Measurements from ENCODE around the gene PARD3. TPM values are rescaled to one million over a fixed set of nuclear protein-coding genes. Genes with fewer than 3 reads are reported as not detected.
"Not testable (repeated sequence)": the region's sequence is repeated elsewhere in the genome, so short reads cannot be mapped to it uniquely, and the experiment has no call there.

The PARD3 gene
- total RNA-seq, 2 donors from 2014 or later = 41.7 to 48.8 TPM

- Histone ChIP-seq H3K27ac (no peak overlapping the region), H3K27me3 (no peaks in the 10 kb centered on the region), H3K36me3 (no peaks in the 10 kb centered on the region), H3K4me1 (no peaks in the 10 kb centered on the region), H3K9ac (ENCODE audit: low read depth in 2 of 2, low read length in 2 of 2) (no peak overlapping the region), H3K9me3 (no peaks in the 10 kb centered on the region), H3K4me3 (no peak overlapping the region)
- DNase-seq = no peak
- intact Hi-C loops (cut with DNase I) = no loop called here
- TF ChIP-seq CTCF (IDR thresholded peaks at IDR 0.05) = no peak
These were observed 541.8 kb downstream of the PARD3 start for GRCh38 chr10:34273340-34273739.

- Histone ChIP-seq H3K4me1 (no peaks in the 10 kb centered on the region), H3K36me3 (no peaks in the 10 kb centered on the region), H3K4me3 (no peak overlapping the region), H3K9ac (ENCODE audit: low read depth in 2 of 2, low read length in 2 of 2) (no peak overlapping the region), H3K9me3 (no peaks in the 10 kb centered on the region), H3K27me3 (no peaks in the 10 kb centered on the region), H3K27ac (no peak overlapping the region)
- no peak for DNase-seq
- TF ChIP-seq CTCF (IDR thresholded peaks at IDR 0.05) = no peak
- intact Hi-C loops (cut with DNase I) = no loop called here
These were observed 542.8 kb downstream of the PARD3 start for GRCh38 chr10:34272316-34272715.

- H3K4me1 ChIP-seq; H3K27ac ChIP-seq; H3K9ac ChIP-seq (ENCODE audit: low read depth in 2 of 2, low read length in 2 of 2); DNase-seq; H3K9me3 ChIP-seq; H3K4me3 ChIP-seq; H3K36me3 ChIP-seq; H3K27me3 ChIP-seq; intact Hi-C loops (cut with DNase I): not testable (repeated sequence)
These were observed 546.7 kb downstream of the PARD3 start for GRCh38 chr10:34268410-34268809.

GRCh38 chr10:34262985-34263384, 552.1 kb downstream of the PARD3 start:
- TF ChIP-seq CTCF (IDR thresholded peaks at IDR 0.05) = no peak
- H3K27me3 ChIP-seq = no peaks in the 10 kb centered on the region
- intact Hi-C loops (cut with DNase I) = no loop called here
- DNase-seq = no peak
- H3K36me3 ChIP-seq = no peaks in the 10 kb centered on the region
- H3K4me1 ChIP-seq = no peaks in the 10 kb centered on the region
- no peaks in the 10 kb centered on the region for H3K9me3 ChIP-seq
- no peak overlapping the region for H3K4me3 ChIP-seq
- no peak overlapping the region for H3K9ac ChIP-seq (ENCODE audit: low read depth in 2 of 2, low read length in 2 of 2)
- H3K27ac ChIP-seq = no peak overlapping the region

GRCh38 chr10:34260904-34261303, 554.2 kb downstream of the PARD3 start:
- Histone ChIP-seq H3K9me3 (no peaks in the 10 kb centered on the region), H3K9ac (ENCODE audit: low read depth in 2 of 2, low read length in 2 of 2) (no peak overlapping the region), H3K4me3 (no peak overlapping the region), H3K36me3 (no peaks in the 10 kb centered on the region), H3K27ac (no peak overlapping the region), H3K4me1 (no peaks in the 10 kb centered on the region), H3K27me3 (no peaks in the 10 kb centered on the region)
- TF ChIP-seq CTCF (IDR thresholded peaks at IDR 0.05) = no peak
- intact Hi-C loops (cut with DNase I) = no loop called here
- no peak for DNase-seq

GRCh38 chr10:34256216-34256615, 558.9 kb downstream of the PARD3 start:
- no peak overlapping the region for H3K4me3 ChIP-seq
- no peak overlapping the region for H3K27ac ChIP-seq
- DNase-seq = peak; percentile 45
- no peaks in the 10 kb centered on the region for H3K36me3 ChIP-seq
- TF ChIP-seq CTCF (IDR thresholded peaks at IDR 0.05) = no peak
- H3K4me1 ChIP-seq = no peaks in the 10 kb centered on the region
- H3K27me3 ChIP-seq = no peaks in the 10 kb centered on the region
- no peak overlapping the region for H3K9ac ChIP-seq (ENCODE audit: low read depth in 2 of 2, low read length in 2 of 2)
- intact Hi-C loops (cut with DNase I) = no loop called here
- H3K9me3 ChIP-seq = no peaks in the 10 kb centered on the region

Measured in colonic mucosa (tissue), 4 donors.